NCI-H2196 treated with DMSO at 0.1 percent for 48 hours (cell line): Measurements from ENCODE around the gene F12.
"Not testable (repeated sequence)": the region's sequence is repeated elsewhere in the genome, so short reads cannot be mapped to it uniquely, and the experiment has no call there.

Experiments used
- DNase-seq: peaks from one replicate; lab custom pipeline; 2025; ENCODE audit not compliant: unreplicated experiment; lab: John Stamatoyannopoulos, UW

F12 gene

DNA sequence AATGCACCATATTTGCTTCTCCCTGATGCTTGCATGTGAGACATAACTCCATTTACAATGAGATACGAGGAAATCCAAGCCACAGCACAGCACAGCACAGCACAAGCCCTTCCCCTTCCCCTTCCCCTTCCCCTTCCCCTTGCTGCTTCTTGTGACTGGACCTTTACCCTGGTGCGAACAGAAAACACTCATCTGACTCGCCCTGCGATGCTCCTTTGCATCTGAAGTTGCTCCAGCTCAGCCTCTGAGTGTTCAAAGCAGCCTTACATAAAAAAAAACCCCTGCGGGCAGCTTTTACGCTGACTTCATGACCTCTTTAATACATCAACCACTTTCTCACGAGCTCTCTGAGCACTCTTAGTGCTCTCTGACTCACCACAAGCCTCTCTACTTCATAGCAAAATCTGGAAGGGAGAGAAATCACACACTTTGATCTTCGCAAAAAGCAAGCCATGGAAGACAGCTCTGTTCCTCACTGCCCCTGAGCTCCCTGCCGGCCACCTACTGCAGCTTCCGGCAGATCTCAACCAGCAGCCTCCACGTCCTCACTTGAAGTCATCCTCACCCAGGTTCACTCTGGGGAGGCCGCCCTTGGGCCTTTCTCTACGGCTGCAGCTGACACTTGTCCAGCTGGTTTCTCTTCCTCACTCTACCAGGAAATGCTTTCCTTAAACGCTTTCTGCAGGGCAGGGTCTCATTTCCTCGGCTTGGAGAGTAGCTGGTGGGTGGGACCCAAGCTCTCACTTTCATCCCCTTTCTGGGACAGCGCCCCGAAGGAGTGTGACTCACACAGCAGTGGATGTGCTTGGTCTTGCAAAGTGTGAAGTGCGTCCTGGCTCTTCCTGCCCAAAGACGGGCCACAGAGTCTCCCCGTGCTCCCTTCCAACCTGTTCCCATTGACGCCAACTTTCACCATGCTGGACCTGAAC is 19.9 kb downstream of the F12 start:
- no peak for DNase-seq

- no peak for DNase-seq
These were observed 20.8 kb downstream of the F12 start for GRCh38 chr5:177388521-177389052.

GRCh38 chr5:177387405-177387804 is 22.0 kb downstream of the F12 start:
- no peak for DNase-seq

DNA sequence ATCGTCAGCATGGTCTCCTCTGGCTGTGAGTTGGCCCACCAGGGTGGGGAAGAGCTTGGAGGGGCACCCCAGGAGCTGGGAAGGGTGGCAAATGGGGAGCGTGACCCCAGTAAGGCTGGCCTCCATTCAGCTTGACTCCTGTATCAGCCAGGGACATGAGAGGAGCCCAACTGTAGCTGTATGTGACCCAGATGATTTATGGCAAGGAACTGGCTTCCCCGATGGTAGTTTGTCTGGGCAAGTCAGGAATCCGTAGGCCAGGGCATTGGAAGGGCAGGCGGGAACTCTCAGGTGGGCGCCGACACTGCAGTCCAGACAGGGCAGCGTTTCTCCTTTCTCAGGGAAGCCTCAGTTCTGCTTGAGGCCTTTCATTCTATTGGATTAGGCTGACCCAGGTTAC is 22.8 kb downstream of the F12 start:
- DNase-seq: no peak

DNA sequence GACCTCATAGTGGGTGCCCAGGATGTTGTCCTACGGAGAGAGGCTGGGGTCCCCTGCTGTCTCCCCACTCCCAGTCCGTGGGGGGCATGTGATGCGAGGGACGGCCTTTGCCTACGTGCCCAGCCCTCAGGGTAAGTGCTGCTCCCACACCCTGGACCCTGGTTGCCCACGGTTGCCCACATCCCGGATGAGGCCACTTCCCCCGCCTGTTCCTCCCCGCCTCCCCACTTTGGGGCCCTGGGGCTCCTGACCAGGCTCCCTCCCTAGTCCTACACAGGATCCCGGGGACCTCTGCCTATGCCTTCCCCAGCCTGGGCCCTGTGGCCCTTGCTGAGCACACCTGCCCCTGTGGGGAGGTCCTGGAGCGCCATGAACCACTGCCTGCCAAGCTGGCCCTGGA is 23.6 kb downstream of the F12 start:
- no peak for DNase-seq

DNA sequence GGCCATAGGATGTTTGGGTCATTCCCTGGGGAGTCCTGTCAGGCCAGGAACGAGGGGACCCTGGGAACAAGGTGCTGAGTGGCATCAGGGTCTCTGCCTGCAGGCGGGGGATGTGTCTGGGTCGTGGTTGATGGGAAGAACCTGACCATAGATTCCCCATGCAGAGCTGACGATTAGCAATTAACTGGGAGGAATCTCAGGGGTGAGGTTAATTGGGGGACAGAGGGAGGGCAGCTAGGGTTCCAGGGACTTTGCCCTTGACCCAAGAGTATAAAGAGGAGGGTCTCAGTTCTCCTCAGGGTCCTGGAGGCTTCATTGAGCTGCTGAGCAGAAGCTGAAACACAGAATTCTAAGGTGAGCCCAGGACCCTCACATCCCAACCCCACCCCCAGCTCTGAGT is 25.2 kb downstream of the F12 start, which contains the start of gene SLC34A1:
Gene SLC34A1, plus strand, starts transcription at position 301 of the 400 bp plus-strand sequence. CDS start 1,308 bp downstream, outside the sequence.
- no peak for DNase-seq

- no peak for DNase-seq
These were observed 26.2 kb downstream of the F12 start for GRCh38 chr5:177383181-177383580.

DNA sequence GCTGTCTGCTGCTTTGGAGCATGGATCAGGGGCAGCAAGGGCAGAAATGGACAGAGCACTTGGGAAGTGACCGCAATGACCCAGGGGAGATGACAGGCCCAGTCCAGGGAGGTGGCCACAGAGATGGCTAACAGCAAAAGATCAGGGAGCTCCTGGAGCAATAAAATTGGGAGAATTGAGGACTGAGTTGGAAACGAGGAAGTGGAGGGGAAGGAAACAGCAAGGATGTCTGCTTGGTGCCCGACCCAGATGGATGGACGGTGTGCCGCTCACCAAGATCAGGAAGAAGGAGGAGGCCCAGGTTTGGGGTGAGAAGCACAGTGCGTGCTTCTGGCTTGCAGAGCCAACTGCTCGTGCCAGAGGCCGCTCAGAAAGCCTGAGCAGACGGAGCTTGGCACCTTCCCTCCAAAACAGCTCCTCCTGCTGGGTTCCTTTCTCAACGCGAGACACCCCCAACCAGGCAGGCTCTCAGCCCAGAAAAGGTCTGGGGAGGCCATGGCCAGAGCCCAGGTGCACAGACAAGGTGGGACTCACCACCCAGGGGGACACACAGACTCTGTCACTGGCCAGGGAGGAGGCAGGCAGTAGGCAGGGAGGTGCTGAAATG is 26.8 kb downstream of the F12 start:
- no peak for DNase-seq

DNA sequence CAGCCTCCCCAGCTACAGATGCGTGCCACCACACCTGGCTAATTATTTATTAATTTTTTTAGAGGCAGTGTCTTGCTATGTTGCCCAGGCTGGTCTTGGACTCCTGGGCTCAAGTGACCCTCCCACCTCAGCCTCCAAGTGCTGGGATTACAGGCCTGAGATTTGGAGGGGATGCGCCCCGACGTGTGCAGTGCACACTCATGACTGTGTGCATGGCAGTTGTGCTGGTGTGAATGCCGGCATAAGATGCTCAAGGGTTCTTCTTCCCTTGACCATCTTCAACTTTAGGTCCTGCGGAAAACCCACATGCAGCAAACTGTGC is 28.6 kb downstream of the F12 start:
- DNase-seq: no peak

- no peak for DNase-seq
These were observed 30.2 kb downstream of the F12 start for GRCh38 chr5:177378884-177379883.

GRCh38 chr5:177377851-177378776 is 31.2 kb downstream of the F12 start:
- no peak for DNase-seq

DNA sequence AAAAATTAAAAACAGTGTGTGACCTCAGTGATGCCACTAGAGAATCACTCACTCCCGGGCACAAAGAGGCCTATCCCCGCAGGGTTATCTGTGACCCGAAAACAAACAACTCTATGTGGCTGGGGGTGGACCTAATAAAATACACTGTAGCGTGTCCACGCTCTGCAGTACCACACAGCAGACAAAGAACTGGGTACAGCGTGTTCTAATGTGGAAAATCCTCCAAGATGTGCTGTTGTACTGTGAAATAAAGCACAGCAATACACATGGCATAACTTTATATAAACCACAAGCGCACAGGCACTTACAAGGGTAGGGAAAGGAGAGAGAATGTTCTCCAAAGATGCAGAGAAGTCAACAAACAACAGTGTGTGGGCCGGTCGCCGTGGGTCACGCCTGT is 33.3 kb downstream of the F12 start:
- DNase-seq: no peak

- not testable (repeated sequence) for DNase-seq
These were observed 33.8 kb downstream of the F12 start for GRCh38 chr5:177375516-177375915.

DNA sequence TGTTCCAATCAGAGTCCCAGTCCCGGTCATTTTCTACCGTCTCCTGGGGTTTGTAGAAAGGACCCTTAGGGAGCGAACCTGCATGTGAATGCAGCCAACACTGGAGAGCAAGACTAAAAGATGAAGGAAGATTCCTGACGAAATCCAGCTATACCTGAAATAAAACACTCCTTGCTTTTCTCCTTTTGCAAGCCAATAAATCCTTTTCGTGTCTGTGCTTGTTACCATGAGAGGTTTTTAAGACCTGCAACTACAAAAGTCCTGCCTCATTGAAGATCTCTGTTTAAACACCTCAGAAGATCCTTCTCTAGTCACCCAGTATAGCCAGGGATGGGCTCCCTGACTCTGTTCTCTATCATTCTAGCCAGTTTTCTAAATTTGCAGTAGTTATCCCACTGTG is 35.2 kb downstream of the F12 start:
- no peak for DNase-seq

- DNase-seq: no peak
These were observed 35.6 kb downstream of the F12 start for GRCh38 chr5:177373806-177374205.

GRCh38 chr5:177372910-177373309 is 36.5 kb downstream of the F12 start:
- no peak for DNase-seq

GRCh38 chr5:177372034-177372896 is 37.1 kb downstream of the F12 start:
- DNase-seq: no peak

GRCh38 chr5:177371120-177372033 is 38.0 kb downstream of the F12 start:
- no peak for DNase-seq
